ENCODE measurements around the gene PEX11G. TPM values are rescaled to one million over a fixed set of nuclear protein-coding genes. Genes with fewer than 3 reads are reported as not detected.
A peak's percentile ranks its signal among the peaks of the same experiment; 100 is the strongest.

Gene PEX11G
- total and polyA plus RNA-seq, 2 of the 8 experiments (the other 6 are each of a cell fraction or from before 2014, with no cell fraction given), result 2.1 to 4.3 TPM

- TF ChIP-seq KDM5A (IDR thresholded peaks at IDR 0.05; ENCODE audit: low read length), result no peak
- TF ChIP-seq, protein P1, sequence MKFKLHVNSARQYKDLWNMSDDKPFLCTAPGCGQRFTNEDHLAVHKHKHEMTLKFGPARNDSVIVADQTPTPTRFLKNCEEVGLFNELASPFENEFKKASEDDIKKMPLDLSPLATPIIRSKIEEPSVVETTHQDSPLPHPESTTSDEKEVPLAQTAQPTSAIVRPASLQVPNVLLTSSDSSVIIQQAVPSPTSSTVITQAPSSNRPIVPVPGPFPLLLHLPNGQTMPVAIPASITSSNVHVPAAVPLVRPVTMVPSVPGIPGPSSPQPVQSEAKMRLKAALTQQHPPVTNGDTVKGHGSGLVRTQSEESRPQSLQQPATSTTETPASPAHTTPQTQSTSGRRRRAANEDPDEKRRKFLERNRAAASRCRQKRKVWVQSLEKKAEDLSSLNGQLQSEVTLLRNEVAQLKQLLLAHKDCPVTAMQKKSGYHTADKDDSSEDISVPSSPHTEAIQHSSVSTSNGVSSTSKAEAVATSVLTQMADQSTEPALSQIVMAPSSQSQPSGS (IDR thresholded peaks at IDR 0.05; ENCODE audit: low read length), result no peak
- 0 out of 2 replicates have a peak, but pooled peaks have one; percentile 5 for TF ChIP-seq YY1 (IDR thresholded peaks at IDR 0.05; ENCODE audit: low read depth, low read length)
- no peak for TF ChIP-seq CBX5 (IDR thresholded peaks at IDR 0.05; ENCODE audit: low read depth, low read length)
- no peak for TF ChIP-seq CHD2 (IDR thresholded peaks at IDR 0.05; ENCODE audit: low read length)
- TF ChIP-seq PHF8 (conservative IDR thresholded peaks at IDR 0.05; ENCODE audit: low read depth, low read length), result peak; percentile 67; the same call in 1 of the 2 replicates
- TF ChIP-seq GABPA (IDR thresholded peaks at IDR 0.05; ENCODE audit: borderline replicate concordance, insufficient read depth, low read length), result 0 out of 2 replicates have a peak, but pooled peaks have one; percentile 14
- no peak for TF ChIP-seq TAF7 (optimal IDR thresholded peaks at IDR 0.05; ENCODE audit: borderline replicate concordance, low read depth, low read length)
- TF ChIP-seq SP4 (IDR thresholded peaks at IDR 0.05; ENCODE audit: low read length), result no peak
- no peak for TF ChIP-seq FOSL1 (IDR thresholded peaks at IDR 0.05; ENCODE audit: insufficient read depth, low read depth, low read length)
- no peak for TF ChIP-seq CBX8 (IDR thresholded peaks at IDR 0.05; ENCODE audit: borderline replicate concordance, low read depth, low read length)
- TF ChIP-seq CEBPB (IDR thresholded peaks at IDR 0.05; ENCODE audit: low read depth, low read length), result no peak
- peak in 2 of 3 experiments; percentile 11 to 17; a peak in 2 of 4 replicates for TF ChIP-seq CTCF (IDR thresholded peaks at IDR 0.05; ENCODE audit: control extremely low read depth in 1 of 3, insufficient read depth in 1 of 3, low read depth in 1 of 3, low read length in 3 of 3)
- TF ChIP-seq BACH1 (IDR thresholded peaks at IDR 0.05; ENCODE audit: low read length), result no peak
- no peak for TF ChIP-seq SIN3A (conservative IDR thresholded peaks at IDR 0.05 in 1 of 2, IDR thresholded peaks at IDR 0.05 in 1 of 2; ENCODE audit: low read depth in 1 of 2, low read length in 2 of 2)
- no peak for TF ChIP-seq EGR1 (IDR thresholded peaks at IDR 0.05; ENCODE audit: borderline replicate concordance, low read depth, low read length)
- TF ChIP-seq RXRA (IDR thresholded peaks at IDR 0.05; ENCODE audit: insufficient read depth, low read depth, low read length), result no peak
- TF ChIP-seq SRF (IDR thresholded peaks at IDR 0.05; ENCODE audit: low read depth, low read length), result no peak
- peak; percentile 65 for TF ChIP-seq POLR2AphosphoS5 (IDR thresholded peaks at IDR 0.05; ENCODE audit: low read depth, low read length)
- TF ChIP-seq NRF1 (IDR thresholded peaks at IDR 0.05; ENCODE audit: low read depth, low read length), result peak; percentile 39
These were observed 12.1 kb upstream of the PEX11G start (continued) for GRCh38 chr19:7500811-7501450.
